ENCODE results near the gene CPSF7.
"Not testable (repeated sequence)": the region's sequence is repeated elsewhere in the genome, so short reads cannot be mapped to it uniquely, and the experiment has no call there.

The CPSF7 gene

GRCh38 chr11:61429691-61430582 is at the start of gene CPSF7, which contains the start of gene SDHAF2:
Gene CPSF7 (minus strand): TSS chr11:61429975. CDS start chr11:61429235, 740 bp downstream.
Gene SDHAF2 (plus strand): TSS chr11:61430124. CDS start chr11:61430147, 23 bp downstream.
- peak; percentile 89 to 97 for DNase-seq

DNA sequence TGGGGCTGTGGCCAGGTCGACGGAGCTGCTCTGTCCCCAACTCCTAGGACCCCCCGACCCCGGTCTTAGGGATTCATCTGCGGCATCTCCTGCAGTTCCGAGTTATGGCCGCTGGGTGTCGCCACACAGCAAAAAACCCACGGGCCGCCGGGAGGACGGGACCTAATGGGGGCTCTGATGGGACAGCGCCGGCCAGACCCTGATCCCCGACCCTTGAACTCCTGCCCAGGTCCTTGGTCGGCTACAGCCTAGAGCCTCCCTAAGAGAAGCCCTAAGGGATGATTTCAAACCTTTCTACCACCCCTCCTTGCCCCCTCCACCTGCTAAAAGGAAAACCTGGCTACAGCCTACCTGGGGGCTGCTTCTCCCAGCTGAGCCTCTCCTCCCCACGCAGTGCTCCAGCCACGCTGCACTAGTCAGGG is 48.0 kb upstream of the CPSF7 start:
- DNase-seq, result no peak

DNA sequence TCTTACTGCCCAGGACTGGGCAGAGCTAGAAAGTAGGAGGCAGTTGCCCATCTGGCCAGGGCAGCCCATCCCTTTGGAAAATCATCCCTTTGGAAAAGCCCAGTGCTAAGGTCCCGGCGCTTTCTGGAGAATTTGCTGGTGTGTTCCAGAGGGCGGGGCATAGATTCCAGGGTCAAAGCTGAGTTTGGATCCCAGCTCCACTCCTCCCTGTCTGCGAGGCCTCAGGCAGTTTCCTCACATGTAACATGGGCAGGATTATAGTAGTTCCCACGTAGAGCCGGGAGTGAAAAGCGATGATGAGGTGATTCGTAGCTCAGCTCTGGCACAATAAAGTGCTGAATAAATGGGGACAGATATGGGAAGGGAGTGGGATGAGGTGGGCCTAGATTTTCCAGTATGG is 47.4 kb upstream of the CPSF7 start:
- no peak for DNase-seq

GRCh38 chr11:61476371-61476770 is 46.6 kb upstream of the CPSF7 start:
- no peak for DNase-seq

DNA sequence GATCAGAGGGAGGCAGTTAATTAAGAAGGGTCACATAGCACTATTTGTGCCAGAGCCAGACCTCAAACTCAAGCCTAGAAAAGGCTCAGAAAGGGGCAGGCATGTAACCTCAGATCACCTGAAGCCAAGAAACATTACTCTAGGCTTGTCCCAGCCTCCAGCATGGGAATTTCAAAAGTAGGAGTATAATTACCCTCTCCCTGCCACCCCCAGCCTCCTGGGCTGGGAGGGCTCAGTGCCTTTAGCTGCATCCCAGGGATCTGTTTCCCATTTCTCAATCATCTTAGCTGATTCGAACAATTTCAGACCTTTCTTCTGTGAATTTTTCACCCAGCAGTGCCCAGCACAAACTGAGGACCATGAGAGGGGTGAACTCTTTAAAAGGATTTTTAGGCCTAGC is 45.7 kb upstream of the CPSF7 start:
- no peak for DNase-seq

DNA sequence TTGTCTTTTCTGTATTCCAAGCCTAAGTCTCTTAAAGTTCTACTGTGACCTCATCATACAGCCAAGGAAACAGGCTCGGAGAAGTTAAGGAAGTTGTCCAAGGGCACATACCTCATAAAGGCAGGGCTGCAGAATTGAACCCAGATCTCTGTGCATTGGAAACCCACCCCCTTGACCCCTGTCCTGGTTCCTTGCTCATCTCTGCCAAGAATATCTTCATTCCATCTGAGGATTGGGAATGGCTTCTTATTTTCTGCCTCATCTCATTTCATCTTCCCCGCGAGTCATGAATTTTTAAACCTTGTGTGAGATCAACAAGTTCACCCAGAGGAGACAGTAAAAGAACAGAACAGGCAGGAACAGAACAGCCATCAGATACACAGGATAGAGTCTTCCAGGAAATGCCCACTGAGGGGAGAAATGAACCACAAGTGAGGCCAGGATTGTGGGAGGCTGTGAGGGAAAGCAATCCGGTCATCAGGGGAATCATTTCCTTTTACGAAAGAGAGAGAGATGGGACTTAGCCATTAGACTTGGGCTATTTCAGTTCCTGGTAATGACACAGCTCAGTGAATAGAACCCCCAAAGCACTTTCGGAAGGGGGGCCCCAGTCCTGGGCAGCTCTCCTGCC is 44.4 kb upstream of the CPSF7 start:
- no peak for DNase-seq

- DNase-seq, result no peak
These were observed 43.7 kb upstream of the CPSF7 start for GRCh38 chr11:61473370-61474012.

GRCh38 chr11:61472868-61473267 is 43.1 kb upstream of the CPSF7 start:
- peak in 1 of 2 donors; percentile 62 for DNase-seq

GRCh38 chr11:61472282-61472681 is 42.5 kb upstream of the CPSF7 start:
- DNase-seq, result no peak

DNA sequence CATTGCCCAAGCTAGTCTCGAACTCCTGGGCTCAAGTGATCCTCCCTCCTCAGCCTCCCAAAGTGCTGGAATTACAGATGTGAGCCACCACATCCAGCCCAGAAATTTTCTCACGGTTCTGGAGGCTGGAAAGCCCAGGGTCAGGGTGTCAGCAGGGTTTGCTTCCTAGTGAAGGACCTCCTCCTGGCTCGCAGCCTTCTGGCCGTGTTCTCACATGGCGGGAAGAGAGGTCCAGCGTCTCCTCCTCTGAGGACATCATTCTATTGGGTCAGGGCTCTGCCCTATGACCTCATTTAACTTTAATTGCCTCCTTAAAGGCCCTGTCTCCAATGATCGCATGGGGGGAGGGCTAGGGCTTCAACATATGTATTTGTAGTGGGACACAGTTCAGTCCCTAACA is 38.2 kb upstream of the CPSF7 start:
- no peak for DNase-seq

- not testable (repeated sequence) for DNase-seq
These were observed 37.8 kb upstream of the CPSF7 start for GRCh38 chr11:61467602-61468001.

DNA sequence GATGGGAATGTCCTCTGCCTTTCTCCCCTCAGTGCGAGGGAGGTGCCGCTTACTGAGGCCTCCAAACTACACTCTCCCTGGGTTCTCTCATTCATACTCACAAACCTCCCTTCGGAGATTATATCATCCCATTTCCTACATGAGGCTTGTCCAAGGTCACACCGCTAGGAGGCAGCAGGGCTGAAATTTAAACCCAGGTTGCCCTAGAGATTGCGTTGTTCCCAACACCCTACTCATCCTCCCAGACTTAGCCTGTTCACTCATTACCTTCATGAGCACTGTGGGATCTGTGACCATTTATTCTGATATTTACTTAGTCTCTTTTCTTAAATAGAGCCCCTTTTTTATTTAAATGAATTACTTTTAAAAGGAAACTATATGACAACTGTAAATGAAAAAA is 31.2 kb upstream of the CPSF7 start:
- DNase-seq, result no peak

DNA sequence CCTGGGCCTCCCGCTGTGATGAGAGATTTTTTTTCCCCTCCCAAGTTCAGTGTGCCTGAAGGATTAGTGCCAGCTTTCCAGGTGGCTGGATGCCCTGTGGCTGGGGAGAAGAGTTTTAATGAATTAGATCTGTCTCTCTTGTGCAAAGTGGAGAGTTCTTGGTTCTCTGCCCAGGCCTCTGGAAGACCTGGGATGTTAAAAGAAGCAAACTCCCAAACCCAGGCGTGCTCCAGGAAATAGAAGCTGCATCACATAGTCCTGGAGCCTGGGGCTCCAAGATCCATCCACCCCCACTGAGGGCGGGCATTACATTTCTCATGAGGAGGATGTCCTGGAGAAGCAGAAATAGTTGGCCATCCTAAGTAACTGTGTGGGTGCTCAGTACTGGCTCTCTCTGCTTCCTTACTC is 30.7 kb upstream of the CPSF7 start:
- DNase-seq, result no peak

- no peak for DNase-seq
These were observed 24.7 kb upstream of the CPSF7 start for GRCh38 chr11:61454520-61454919.

DNA sequence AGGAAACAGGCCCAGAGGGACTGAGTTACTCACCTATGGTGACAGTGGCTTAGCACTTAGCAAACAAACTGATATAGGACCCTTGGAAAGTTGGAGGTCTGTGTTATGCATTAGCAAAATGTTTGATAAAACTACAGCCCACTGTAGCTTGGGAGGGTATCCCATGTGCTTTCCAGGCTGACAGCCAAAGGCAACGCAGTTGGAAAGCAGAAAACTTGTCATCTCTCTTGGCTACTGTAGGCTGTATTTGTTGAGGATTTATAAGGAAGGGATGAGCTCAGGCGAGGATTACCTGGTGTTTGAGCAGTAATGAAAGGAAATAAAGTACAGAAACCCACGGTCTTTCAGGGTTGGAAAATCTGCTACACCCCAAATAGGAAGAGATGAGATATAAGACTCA is 23.9 kb upstream of the CPSF7 start:
- DNase-seq, result no peak

DNA sequence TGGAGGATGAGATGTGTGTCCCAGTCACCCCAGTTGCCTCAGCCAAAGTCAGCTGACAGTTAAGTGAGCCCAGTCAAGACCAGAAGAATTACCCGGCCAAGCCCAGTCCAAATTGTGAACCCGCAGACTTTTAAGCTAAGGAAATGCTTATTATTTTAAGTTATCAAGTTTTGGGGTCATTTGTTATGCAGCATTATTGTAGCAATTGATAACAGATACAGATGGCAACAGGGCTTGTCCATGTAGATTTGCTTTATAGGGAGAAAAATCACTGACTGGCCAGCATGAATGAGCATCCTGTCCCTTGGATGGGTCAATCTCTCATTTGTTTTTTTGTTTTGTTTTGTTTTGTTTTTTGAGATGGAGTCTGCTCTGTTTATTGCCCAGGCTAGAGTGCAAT is 23.1 kb upstream of the CPSF7 start:
- DNase-seq, result no peak

GRCh38 chr11:61448552-61448927 is 18.8 kb upstream of the CPSF7 start:
- no peak for DNase-seq

DNA sequence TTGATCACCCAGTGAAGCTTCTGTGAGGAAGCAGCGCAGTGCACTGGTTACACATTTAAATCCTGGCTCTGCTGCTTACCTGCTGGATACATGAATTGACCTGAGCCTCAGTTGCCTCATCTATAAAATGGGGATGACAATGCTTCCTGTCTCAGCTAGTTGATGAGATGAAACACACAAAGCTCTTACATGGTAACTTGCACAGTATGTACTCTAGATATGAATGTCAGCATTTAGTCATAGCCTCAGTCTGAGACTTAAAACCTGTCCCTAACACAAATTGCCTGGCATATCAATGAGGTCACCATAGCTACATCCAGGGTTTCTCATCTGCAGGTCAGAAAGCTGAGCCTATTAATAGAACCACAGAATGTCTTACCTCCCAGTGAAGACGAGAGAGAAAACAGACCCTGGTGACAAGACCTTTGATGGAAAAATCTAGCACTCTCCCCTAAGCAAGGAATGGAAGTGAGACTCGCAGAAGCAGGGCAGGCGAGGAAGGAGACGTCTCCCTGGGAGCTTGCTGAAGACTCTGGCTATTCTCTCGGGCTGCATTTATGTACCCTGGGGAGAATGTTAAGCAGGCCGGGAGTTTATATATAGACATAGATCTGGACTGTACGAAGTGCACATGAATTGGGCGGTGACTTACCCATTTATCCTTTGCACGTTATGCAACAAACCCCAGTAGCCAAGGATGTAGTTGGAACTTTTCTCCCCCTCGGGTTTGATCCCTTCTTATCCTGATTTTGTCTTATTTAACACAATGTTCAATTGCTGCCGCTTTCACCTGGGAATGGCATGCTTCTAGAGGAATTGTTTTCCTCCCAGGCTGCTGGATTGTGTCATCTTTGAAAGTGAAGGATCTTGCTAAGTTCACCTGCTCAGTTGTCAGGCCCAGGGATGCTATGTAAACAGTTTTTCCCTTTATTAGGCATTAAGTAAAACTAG is 18.1 kb upstream of the CPSF7 start:
- peak in 1 of 2 donors; percentile 24 for DNase-seq

DNA sequence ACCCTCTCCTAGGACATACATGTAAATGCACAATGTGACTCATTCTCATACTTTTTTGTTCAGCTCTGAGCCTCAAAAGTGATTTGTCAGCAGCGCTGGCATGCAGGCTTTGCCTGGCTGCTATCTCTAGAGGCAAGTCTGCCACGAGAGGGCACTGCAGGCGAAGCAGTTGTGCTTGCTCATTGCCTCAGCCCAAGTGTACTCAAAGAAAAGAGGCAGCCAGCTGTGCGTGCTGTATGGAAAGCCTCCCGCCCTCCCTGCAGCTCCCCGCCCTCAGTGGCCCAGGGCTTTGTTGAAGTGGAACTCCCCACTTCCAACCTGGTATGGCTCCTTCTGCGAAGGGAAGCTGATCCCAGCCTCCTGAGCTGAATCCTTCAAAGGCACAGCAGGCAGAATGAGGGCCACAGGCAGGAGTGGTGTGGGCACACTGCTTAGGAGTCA is 16.5 kb upstream of the CPSF7 start:
- peak; percentile 79 to 86 for DNase-seq

- no peak for DNase-seq
These were observed 15.7 kb upstream of the CPSF7 start for GRCh38 chr11:61445516-61445915.

DNA sequence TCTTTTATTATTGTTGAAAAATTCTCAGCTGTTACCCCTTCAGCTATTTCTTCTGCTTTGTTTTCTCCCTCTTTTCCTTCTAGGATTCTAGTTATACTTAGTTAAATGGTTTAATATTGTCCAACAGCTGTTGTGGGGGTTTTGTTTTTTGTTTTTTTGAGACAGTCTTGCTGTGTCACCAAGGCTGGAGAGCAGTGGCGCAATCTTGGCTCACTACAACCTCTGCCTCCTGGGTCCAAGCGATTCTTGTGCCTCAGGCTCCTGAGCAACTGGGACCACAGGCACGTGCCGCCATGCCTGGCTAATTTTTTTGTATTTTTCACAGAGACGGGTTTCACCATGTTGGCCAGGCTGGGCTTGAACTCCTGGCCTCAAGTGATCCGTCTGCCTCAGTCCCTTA is 12.8 kb upstream of the CPSF7 start:
- DNase-seq, result no peak

GRCh38 chr11:61439615-61440014 is 9.8 kb upstream of the CPSF7 start:
- no peak for DNase-seq

All from hippocampal formation (tissue), 2 donors.